GM21619 (cell line): Measurements from ENCODE around the gene OR2V1.
"Not testable (repeated sequence)": the region's sequence is repeated elsewhere in the genome, so short reads cannot be mapped to it uniquely, and the experiment has no call there.

ENCODE experiments used
- ATAC-seq: cut with Tn5 transposase; IDR thresholded peaks from one replicate; pipeline ENCODE4 v1.9.1; 2021; ENCODE audit not compliant: unreplicated experiment

OR2V1 gene

DNA sequence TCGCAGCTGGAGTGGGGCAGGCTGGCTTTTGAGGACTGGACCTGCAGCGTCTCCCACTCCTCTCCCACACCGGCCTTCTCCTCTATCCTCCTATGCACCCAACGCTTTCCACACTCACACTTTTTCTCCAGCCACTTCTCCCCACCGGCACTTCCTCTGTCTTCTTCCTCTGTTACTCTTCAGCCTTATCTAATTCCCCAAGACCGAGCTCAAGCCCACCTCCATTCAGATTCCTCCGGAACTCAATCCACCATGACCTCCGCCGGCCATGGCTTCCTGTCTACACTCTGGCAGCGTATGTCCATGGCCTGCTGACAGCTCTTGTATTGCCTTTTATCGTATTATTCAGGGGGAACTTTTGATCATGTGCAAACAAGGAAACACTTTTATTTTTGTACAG, 545 bp upstream of the OR2V1 start:
- no peak for ATAC-seq

DNA sequence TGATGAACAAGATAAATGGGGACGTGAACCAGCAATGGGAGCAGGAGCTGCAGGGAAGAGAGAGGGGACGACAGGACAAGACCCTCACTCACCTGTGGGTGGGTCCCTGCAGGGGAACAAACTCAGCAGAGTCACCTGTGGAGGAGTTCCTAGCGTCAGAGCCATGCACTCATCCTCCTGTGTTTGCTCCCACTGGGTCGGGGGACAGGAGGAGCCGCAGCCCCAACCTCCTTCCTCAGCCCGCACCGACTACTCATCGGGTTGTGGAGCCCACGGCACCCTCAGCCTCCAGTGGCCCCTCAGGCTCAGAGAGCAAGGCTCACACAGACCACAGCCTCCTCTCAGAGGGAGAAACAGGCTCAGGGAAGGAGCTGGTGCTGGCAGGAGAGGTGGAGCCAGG, 888 bp downstream of the OR2V1 start:
- ATAC-seq, result not testable (repeated sequence)

DNA sequence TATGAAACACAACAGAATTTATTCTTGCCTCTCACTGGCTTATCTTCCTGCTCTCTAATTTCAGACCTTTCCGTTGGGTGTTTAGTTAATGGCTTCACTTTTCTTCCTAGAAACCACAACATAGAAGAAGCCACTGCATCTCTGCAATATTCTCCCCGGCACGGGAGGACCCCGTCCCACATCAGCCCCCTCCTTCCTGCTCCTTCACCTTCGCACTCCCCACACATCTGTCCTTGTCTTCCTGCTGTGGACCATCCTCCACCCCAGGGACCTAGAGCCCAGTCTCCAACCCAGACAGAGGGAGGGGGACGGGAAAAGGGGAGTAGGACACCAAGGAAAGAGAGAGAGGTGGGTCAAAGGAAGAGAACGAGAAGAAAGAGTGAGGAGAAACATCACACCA, 1.4 kb downstream of the OR2V1 start:
- no peak for ATAC-seq

DNA sequence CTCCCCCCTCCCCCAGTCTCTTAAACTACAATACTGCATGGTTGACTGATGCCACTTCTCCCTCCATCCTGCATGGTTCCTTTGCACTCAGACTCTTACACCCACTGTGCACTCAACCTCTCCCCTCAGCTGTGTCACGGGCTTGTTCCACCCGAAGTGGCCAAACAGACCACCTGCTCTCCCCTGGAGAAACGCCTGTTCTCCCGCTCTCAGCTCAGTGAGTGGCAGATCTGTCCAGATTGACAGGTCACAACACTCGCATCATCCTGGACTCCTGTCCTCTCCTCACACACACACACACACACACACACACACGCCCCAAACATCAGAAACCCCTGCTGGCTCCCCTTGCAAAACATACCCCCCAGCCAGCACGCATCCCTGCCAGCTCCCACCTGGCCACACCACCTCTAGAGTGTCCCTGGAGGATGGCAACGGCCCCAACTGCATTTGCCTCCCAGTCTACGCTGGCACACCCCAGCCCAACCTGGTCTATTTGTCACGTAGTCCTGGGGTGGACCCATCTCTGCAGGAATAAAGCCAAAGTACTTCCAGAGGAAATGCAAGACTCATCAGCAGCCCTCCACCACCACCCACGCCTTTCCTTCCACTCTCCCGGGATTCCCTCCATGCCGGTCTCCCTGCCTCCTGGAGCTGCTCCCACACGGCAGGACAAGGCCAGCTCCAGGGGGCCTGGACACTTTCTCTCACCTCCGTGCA, 2.9 kb downstream of the OR2V1 start:
- no peak for ATAC-seq

DNA sequence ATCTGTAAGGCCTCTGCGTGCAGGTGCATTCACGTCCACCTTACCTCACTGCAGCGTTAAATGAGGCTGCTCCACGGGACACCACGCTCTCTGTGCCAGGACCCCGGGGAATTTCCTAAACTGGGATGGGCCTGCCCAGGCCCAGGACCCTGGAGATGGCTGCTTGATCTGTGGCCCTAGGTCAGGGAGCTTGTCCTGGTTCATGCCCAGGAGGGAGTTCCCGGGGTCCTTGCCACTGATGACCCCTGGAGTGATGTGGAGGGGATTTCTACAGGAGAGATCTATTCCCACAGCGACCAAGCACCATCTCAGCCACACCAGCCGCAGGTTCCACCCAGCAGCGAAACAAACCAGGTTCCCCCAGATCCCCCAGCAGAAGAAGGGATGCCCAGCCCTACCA, 3.5 kb downstream of the OR2V1 start:
- ATAC-seq, result no peak

DNA sequence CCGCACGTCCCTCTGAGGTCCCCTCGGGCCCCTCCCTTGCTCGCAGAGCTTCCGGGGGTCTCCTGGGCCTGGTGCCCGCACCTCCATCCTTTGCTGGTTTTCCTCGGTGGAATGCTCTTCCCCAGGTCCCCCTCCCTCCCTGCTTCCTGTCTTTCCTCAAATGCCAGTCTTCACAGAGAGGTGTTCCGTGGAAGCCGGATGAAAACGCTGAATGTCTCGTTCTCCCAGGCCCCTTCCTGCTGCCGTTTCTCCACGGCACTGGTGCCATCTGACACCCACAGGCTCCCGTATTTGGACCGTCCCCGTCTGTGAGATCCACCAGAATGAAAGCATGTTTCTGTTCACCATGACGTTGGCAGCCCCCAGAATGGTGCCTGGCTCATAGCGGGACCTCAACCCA, 4.1 kb downstream of the OR2V1 start:
- no peak for ATAC-seq

DNA sequence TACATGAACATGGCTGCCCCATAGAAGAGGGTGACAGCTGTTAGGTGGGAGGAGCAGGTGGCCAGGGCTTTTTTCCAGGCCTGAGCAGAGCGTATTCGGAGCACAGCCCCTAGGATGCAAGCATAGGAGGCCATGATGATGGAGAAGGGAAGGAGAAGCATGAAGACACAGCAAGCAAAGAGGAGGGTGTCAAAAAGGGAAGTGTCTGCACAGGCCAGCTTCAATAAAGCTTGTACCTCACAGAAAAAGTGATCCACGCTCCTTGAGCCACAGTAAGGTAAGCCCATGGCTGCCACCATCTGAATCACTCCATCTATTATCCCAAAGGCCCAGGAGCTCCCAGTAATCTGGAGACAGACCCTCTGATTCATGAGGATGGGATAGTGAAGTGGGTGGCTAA, 6.4 kb downstream of the OR2V1 start:
- ATAC-seq, result no peak

DNA sequence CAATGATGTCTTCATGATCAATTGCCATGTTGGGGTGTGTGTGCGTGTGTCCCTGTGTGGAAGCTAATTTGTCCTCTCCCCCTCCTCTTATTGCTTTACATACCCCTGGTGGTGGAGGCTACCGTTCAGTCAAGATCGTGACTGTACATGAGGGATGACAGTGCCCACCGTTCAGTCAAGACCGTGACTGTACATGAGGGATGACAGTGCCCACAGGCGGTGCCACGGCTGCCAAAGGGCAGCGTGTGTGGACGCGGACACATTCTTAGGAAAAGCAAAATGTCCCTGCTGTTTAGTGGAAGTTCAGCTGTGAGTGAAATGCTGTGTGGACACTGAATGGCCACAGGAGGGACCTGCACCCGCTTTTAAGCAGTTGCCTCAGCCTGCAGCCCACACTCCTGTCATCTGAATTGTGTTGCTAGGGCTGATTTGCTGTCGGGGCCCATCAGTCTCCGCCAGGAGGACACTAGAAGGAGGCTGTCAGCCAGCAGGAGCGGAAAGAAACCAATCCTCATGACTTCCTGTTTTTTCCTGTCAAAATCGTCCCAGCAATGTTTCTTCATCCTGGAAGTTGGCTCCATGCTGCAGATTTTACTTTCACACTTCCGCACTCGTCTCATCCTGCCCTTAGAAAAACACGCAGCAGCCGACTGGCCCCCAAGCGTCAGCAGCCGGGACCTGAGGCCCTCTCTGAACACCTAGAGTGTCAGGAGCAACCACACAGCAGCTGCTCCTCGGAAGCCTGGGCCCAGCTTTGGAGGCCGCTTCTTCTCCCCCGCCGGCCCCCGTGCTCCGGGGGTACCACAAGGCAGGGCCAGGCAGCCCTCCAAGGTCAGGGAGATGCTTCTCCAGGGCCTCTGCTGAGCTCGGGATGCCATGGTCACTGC, 9.1 kb downstream of the OR2V1 start:
- no peak for ATAC-seq

DNA sequence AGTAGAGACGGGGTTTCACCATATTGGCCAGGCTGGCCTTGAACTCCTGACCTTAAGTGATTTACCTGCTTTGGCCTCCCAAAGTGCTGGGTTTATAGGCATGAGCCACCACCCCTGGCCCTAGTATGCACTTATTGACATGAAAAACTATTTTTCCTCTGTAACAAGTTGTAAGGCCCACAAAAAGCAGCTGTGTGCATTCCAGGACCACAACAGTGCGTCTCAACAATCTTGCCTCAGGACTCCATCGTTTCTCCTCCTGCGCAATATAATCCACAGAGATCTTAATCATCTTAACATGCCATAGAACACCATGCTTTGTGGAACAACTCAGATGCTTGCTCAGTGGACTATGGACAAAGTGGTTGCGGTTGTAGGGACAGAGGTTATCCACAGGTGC, 10.2 kb downstream of the OR2V1 start:
- ATAC-seq, result no peak

DNA sequence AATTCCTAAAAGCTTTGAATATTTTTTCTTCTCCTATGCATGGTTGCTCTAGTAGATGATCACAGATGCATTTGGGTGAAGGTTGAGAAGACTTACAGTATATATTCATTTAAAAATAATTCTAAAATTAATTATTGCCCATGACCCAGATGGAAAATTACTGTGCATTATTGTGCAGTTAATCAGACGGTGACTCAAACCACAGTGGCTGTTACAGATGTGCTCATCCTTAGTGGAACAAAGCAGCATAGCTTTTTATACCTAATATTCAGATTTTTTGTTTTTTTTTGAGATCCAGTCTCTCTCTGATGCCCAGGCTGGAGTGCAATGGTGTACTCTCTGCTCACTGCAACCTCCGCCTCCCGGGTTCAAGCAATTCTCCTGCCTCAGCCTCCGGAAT, 10.7 kb downstream of the OR2V1 start:
- no peak for ATAC-seq

DNA sequence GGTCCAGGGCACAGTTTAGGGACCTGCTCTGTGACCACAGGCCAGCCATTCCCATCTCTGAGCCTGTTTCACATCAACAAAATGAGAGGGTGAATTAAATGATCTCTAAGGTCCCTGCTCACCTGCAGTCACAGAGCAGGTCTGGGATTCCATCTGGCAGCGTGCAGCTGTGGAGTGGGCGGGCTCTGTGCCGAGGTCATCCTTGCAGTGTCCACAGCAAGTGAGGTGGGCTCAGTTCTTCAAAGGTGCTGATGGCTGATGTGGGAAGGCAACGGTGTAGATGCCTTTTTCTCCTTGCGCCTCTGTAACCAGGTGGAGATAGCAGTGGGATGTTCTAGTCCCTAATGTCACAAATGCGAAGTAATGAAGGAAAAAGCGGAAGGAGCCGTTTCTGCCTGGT, 11.9 kb downstream of the OR2V1 start:
- ATAC-seq, result no peak

DNA sequence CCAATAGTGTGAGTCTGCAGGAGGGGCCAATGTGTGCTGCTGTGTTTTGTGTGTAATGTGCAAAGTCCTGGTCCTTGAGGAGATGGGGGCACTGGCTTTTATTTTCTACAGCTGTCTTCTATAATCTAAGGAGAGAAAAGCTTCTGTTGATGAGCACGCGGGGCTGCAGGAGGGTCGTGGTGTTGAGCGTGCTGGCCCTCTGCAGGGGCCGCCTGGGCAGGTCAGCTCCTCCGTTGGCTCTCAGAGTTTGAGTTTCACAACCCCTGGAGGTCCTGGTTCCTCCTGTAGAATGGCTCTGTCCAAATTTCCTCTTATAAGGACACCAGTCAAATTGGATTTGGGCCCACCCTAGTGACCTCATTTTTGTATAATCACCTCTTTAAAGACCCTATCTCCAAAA, 12.6 kb downstream of the OR2V1 start:
- no peak for ATAC-seq

DNA sequence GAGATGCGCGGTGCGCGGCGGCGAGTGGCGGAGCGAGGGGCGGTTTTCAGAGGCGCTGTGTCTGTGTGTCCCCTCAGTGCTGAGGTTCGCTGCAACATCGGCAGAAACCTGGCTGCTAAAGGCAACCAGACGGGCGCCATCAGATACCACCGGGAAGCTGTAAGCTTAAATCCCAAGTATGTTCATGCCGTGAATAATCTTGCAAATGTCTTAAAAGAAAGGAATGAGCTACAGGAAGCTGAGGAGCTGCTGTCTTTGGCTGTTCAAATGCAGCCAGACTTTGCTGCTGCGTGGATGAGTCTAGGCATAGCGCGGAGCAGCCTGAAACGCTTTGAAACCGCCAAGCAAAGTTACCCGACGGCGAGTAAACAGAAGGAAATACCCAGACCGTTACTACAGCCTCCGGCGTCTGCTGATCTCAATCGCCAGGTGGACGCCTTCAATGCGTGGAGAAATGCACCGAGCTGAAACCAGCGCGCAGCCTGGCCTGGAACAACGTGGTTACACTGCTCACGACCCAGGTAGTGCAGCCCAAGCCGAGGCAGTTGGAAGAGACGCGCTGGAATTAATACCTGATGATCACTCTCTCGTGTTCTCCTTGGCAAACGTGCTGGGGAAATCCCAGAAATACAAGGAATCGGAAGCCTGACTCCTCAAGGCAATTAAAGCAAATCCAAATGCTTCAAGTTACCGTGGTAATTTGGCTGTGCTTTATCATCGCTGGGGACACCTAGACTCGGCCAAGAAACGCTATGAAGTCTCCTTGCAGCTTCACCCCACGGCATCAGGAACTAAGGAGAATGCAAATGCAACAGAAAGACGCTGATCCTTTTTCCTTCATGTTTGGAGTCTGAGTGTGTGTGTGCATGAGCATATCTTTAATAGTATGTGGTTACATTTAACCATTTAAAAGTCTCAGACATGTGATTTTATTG, 15.9 kb downstream of the OR2V1 start:
- ATAC-seq, result no peak

DNA sequence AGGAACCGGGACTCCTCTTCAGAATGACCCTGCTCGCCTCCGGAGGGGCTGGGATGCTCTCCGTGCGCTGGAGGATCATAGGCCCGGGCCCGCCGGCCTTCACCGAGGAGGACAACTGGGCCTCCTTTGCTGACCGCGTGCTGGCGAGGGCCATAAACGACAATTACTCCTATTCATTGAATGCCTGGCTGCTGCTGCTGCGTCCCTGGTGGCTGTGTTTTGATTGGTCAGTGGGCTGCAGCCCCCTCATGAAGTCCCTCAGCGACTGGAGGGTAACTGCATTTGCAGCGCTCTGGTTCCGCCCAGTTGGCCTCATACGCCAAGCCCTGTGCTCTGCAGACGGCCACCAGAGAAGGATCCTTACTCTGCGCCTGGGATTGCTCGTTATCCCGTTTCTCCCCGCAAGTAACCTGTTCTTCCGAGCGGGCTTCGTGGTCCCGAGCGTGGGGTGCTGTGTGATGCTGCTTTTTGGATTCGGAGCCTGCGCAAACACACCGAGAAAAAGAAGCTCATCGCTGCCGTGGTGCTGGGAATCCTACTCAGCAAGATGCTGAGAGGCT, 16.6 kb downstream of the OR2V1 start:
- ATAC-seq, result no peak

DNA sequence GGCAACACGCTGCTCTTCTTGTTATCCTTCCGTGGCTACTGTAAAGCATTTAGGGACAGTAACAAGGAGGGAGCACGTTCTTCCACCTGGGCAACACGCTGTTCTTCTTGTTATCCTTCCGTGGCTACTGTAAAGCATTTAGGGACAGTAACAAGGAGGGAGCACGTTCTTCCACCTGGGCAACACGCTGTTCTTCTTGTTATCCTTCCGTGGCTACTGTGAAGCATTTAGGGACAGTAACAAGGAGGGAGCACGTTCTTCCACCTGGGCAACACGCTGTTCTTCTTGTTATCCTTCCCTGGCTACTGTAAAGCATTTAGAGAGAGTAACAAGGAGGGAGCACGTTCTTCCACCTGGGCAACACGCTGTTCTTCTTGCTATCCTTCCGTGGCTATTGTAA, 17.4 kb downstream of the OR2V1 start:
- not testable (repeated sequence) for ATAC-seq

DNA sequence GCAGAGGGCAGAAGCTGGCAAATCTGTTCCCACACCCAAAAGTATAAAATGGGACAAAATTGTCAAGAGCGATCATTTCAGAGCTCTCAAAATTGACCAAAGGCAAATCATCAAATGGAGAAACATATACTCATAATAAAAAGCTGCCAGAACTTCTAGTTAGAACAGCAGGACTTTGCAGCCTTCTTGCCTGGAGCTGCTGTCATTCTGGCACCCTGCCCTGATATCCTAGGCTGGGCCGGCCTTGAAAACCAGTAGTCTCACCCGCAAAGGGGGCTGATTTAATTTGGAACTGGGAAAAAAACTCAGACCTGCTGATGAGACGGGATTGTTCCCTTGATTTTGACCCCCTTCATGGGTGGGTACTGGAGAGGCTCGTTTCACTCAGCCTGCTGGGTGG, 18.5 kb downstream of the OR2V1 start:
- no peak for ATAC-seq

DNA sequence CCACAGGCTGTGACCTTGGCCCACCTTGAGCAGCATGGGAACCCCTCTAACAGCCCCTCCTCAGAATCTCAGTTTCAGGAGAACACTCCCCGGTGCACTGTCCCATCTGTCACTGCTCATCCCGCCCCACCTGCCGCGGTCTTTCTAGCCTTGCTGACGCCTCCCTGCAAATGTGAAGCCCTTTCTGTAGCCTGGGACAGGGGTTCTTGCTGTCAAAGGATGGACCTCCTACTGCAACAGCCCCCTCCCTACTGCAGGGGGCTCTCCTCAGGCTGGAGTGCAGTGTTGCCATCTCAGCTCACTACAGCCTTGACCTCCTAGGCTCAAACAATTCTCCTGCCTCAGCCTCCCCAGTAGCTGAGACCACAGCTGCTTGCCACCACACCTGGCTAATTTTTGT, 20.0 kb downstream of the OR2V1 start:
- no peak for ATAC-seq

DNA sequence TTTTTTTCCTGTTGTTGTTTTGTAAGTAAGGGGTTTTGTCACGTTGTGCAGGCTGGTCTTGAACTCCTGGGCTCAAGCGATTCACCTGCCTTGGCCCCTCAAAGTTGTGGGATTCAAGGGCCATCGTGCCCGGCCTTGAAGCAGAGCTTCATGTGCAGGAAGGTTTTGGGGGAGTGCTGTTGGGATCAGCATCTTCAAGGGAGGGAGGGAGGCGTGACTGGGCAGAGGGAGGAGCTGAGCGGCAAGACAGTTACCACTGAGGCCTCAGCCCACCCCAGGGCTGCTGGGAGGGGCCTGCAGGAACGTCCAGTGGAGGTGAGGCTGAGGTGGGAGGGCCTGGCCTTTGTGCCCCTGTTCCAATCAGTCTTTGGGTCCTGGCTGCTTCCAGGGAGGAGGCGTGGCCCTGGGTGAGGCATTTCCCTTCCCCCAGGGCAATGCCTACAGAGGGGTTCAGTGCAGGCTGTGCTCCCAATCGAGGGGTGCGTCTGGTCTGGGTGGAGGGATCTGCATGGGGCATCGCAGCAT, 21.4 kb downstream of the OR2V1 start:
- no peak for ATAC-seq

DNA sequence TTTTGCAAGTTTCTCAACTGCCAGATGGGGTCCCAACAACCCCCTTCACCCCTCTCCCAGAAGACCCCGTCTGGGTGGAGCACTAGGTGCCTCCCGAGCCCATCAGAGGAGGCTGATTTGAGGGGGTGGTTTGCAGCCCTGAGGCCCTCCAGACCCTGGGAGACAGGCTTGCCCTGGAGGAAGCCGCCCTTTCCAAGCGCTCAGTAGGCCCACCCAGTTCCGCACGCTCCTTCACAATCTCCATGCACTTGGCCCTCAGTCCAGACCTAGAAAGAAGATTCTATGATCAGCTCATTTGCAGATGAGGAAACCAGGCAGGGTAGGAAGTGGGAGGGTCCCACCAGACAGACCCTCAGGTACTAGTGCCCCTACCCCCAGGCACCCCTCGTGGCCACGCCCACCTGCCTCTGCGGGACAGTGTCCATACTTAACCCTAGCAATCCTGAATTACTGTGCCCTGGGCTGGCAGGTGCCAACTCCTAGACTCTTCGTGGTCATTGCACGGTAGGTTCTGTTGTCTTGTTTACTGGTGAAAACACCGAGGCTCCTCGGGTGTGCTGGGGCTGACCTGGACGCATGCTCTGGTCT, 22.3 kb downstream of the OR2V1 start:
- ATAC-seq, result no peak

DNA sequence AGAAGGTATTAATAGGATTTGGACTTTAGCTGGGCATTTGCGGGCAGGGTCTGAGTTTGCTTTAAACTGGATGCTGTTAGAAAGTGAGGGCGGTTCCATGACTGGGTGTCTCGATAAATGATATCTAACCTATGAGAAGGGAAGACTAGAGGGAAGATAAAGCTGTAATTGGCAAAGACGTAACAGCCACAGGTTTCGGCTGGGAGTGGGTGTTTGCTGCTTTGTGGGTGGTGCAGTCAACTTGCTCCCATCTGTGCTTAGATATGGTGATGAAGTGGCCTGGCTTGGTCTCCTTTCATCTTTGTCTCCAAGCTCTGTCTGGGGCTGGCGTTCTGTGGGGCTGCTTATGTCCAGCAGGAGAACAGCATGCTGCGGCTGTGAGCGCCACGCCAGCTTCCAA, 23.3 kb downstream of the OR2V1 start:
- ATAC-seq, result no peak
